HepG2 (cell line): ENCODE data around the gene LDLRAD4. TPM values are rescaled to one million over a fixed set of nuclear protein-coding genes. Genes with fewer than 3 reads are reported as not detected.

Source experiments
- AGO1 ChIP-seq: fragments of 200-400 bp; formaldehyde crosslinking; IDR thresholded peaks from 2 replicates; pipeline ENCODE4 v1.6.1; 2017; ENCODE audit warnings: mild to moderate bottlenecking, low read depth, low read length, moderate library complexity; ENCODE audit not compliant: poor library complexity, severe bottlenecking
- GABPB1 ChIP-seq: IDR thresholded peaks from 2 replicates; pipeline ENCODE4 v1.6.1; 2016; ENCODE audit warnings: mild to moderate bottlenecking, missing genetic modification reagents, moderate library complexity, missing compliant biosample characterization
- ISX ChIP-seq: sonication (generic); formaldehyde crosslinking; conservative IDR thresholded peaks from 2 replicates; pipeline ENCODE4 v1.5.0; 2020; ENCODE audit warnings: missing genetic modification reagents
- MAFK ChIP-seq, 2 experiments: IDR thresholded peaks in 1 of 2; conservative IDR thresholded peaks in 1 of 2; 2 replicates each; pipeline ENCODE4 v1.6.1; 2011; ENCODE audit warnings: improper control_type of control experiment in 2 of 2, low read length in 2 of 2
- SNAI1 ChIP-seq: sonication (generic); formaldehyde crosslinking; IDR thresholded peaks from 2 replicates; pipeline ENCODE4 v1.5.0; 2020; ENCODE audit warnings: mild to moderate bottlenecking, missing genetic modification reagents, borderline replicate concordance
- THYN1 ChIP-seq: sonication (generic); formaldehyde crosslinking; IDR thresholded peaks from 2 replicates; pipeline ENCODE4 v1.8.1; 2023; ENCODE audit warnings: low read depth, mild to moderate bottlenecking, moderate library complexity, missing genetic modification reagents, borderline replicate concordance
- ZNF138 ChIP-seq: sonication (generic); formaldehyde crosslinking; IDR thresholded peaks from 2 replicates; pipeline ENCODE4 v1.5.0; 2020; ENCODE audit warnings: mild to moderate bottlenecking, low read depth, missing genetic modification reagents
- ZNF331 ChIP-seq: sonication (generic); formaldehyde crosslinking; IDR thresholded peaks from 2 replicates; pipeline ENCODE4 v1.4.0; 2020; ENCODE audit warnings: missing genetic modification reagents
- ZNF781 ChIP-seq: sonication (generic); formaldehyde crosslinking; IDR thresholded peaks from 2 replicates; pipeline ENCODE4 v1.5.1; 2020; ENCODE audit warnings: borderline replicate concordance, mild to moderate bottlenecking, missing genetic modification reagents; ENCODE audit errors: not compliant biosample characterization
- polyA plus RNA-seq, 8 experiments: library from polyadenylated mRNA; depleted of rRNA in 3 of 8; stranded (reverse) in 7 of 8; unstranded in 1 of 8; fragments of >200 nt; fragmentation: Illumina TruSeq in 4 of 8; extraction: Trizol in 4 of 8; gene quantifications; 2 replicates each; pipeline versions ENCODE4 v1.2.1 to v1.2.3, GENCODE V29; 2011 to 2016; ENCODE audit warnings: low read depth in 4 of 8, missing spikeins in 1 of 8, mixed read lengths in 1 of 8; ENCODE audit not compliant: insufficient read depth in 1 of 8
- total RNA-seq, 5 experiments: library from RNA; depleted of rRNA; stranded (reverse); fragments of >200 nt; fragmentation: Illumina TruSeq; extraction: Trizol; gene quantifications; 2 replicates each; pipeline ENCODE4 v1.2.3, GENCODE V29; 2016; ENCODE audit warnings: low read depth in 1 of 5
- TF ChIP-seq, protein P1 (sequence below): sonication (generic); formaldehyde crosslinking; IDR thresholded peaks from 2 replicates; pipeline ENCODE4 v1.5.1; 2020; ENCODE audit warnings: mild to moderate bottlenecking, missing genetic modification reagents, borderline replicate concordance
- TF ChIP-seq, protein P2 (sequence below): IDR thresholded peaks from 2 replicates; pipeline ENCODE4 v1.6.1; 2016; ENCODE audit warnings: low read depth, missing genetic modification reagents, missing compliant biosample characterization

The LDLRAD4 gene
- total and polyA plus RNA-seq, 2 of the 13 experiments (the other 11 are each of a cell fraction or from before 2014, with no cell fraction given), result 13.6 to 20.9 TPM

DNA sequence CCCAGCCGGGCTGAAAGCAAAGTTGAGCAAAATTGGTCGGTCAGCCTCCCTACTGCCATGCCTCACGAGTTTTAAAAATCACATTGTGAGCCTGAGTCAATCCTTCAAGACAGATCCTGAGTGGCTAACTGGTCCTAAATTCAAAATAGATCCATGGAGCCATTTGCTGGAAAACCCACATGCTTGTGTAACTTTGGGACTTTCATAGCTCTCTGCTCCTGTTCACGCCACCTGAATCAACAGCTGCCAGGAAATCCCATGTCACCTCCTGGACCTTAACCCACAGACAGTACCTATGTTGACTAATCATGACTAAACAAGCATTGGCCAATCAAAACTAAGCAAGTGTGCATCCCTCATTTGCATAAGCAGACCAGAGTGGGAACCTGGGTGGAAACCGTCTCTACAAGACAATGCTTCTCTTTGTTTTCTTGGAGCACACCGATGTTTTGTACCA is 42.8 kb upstream of the LDLRAD4 start (continued):
- TF ChIP-seq SNAI1, result no peak
- TF ChIP-seq, protein P1, sequence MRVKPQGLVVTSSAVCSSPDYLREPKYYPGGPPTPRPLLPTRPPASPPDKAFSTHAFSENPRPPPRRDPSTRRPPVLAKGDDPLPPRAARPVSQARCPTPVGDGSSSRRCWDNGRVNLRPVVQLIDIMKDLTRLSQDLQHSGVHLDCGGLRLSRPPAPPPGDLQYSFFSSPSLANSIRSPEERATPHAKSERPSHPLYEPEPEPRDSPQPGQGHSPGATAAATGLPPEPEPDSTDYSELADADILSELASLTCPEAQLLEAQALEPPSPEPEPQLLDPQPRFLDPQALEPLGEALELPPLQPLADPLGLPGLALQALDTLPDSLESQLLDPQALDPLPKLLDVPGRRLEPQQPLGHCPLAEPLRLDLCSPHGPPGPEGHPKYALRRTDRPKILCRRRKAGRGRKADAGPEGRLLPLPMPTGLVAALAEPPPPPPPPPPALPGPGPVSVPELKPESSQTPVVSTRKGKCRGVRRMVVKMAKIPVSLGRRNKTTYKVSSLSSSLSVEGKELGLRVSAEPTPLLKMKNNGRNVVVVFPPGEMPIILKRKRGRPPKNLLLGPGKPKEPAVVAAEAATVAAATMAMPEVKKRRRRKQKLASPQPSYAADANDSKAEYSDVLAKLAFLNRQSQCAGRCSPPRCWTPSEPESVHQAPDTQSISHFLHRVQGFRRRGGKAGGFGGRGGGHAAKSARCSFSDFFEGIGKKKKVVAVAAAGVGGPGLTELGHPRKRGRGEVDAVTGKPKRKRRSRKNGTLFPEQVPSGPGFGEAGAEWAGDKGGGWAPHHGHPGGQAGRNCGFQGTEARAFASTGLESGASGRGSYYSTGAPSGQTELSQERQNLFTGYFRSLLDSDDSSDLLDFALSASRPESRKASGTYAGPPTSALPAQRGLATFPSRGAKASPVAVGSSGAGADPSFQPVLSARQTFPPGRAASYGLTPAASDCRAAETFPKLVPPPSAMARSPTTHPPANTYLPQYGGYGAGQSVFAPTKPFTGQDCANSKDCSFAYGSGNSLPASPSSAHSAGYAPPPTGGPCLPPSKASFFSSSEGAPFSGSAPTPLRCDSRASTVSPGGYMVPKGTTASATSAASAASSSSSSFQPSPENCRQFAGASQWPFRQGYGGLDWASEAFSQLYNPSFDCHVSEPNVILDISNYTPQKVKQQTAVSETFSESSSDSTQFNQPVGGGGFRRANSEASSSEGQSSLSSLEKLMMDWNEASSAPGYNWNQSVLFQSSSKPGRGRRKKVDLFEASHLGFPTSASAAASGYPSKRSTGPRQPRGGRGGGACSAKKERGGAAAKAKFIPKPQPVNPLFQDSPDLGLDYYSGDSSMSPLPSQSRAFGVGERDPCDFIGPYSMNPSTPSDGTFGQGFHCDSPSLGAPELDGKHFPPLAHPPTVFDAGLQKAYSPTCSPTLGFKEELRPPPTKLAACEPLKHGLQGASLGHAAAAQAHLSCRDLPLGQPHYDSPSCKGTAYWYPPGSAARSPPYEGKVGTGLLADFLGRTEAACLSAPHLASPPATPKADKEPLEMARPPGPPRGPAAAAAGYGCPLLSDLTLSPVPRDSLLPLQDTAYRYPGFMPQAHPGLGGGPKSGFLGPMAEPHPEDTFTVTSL, result peak; percentile 28; the same call in 1 of the 2 replicates
- no peak for TF ChIP-seq AGO1
- peak; percentile 30; the same call in 1 of the 2 replicates for TF ChIP-seq ZNF331 (CRISPR knock-in tag)
- TF ChIP-seq MAFK (conservative IDR thresholded peaks at IDR 0.05 in 1 of 2, IDR thresholded peaks at IDR 0.05 in 1 of 2; ENCODE audit: low read length in 2 of 2), result no peak
- TF ChIP-seq, protein P2, sequence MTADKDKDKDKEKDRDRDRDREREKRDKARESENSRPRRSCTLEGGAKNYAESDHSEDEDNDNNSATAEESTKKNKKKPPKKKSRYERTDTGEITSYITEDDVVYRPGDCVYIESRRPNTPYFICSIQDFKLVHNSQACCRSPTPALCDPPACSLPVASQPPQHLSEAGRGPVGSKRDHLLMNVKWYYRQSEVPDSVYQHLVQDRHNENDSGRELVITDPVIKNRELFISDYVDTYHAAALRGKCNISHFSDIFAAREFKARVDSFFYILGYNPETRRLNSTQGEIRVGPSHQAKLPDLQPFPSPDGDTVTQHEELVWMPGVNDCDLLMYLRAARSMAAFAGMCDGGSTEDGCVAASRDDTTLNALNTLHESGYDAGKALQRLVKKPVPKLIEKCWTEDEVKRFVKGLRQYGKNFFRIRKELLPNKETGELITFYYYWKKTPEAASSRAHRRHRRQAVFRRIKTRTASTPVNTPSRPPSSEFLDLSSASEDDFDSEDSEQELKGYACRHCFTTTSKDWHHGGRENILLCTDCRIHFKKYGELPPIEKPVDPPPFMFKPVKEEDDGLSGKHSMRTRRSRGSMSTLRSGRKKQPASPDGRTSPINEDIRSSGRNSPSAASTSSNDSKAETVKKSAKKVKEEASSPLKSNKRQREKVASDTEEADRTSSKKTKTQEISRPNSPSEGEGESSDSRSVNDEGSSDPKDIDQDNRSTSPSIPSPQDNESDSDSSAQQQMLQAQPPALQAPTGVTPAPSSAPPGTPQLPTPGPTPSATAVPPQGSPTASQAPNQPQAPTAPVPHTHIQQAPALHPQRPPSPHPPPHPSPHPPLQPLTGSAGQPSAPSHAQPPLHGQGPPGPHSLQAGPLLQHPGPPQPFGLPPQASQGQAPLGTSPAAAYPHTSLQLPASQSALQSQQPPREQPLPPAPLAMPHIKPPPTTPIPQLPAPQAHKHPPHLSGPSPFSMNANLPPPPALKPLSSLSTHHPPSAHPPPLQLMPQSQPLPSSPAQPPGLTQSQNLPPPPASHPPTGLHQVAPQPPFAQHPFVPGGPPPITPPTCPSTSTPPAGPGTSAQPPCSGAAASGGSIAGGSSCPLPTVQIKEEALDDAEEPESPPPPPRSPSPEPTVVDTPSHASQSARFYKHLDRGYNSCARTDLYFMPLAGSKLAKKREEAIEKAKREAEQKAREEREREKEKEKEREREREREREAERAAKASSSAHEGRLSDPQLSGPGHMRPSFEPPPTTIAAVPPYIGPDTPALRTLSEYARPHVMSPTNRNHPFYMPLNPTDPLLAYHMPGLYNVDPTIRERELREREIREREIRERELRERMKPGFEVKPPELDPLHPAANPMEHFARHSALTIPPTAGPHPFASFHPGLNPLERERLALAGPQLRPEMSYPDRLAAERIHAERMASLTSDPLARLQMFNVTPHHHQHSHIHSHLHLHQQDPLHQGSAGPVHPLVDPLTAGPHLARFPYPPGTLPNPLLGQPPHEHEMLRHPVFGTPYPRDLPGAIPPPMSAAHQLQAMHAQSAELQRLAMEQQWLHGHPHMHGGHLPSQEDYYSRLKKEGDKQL (CRISPR knock-in tag), result no peak
- no peak for TF ChIP-seq ZNF138
- TF ChIP-seq ZNF781, result no peak
- TF ChIP-seq ISX, result no peak
- TF ChIP-seq GABPB1 (CRISPR knock-in tag), result no peak; the same call in 1 of the 2 replicates
- TF ChIP-seq THYN1, result no peak
